Endodermal cell (in vitro differentiated cells): ENCODE data around the gene VRK1. TPM values are rescaled to one million over a fixed set of nuclear protein-coding genes. Genes with fewer than 3 reads are reported as not detected.

Source experiments
- DNase-seq: peaks from one replicate; pipeline ENCODE4 v3.0.0-alpha.2; 2017
- H3K27ac ChIP-seq: 2 replicates; pipeline ENCODE4 v1.5.1; 2013; ENCODE audit warnings: mild to moderate bottlenecking, low read depth, low read length, moderate library complexity
- H3K27me3 ChIP-seq: 2 replicates; pipeline ENCODE4 v1.6.1; 2013; ENCODE audit warnings: mild to moderate bottlenecking, low read length, moderate library complexity; ENCODE audit not compliant: insufficient read depth, control insufficient read depth, poor library complexity, severe bottlenecking
- H3K36me3 ChIP-seq: 2 replicates; pipeline ENCODE4 v1.7.0; 2013; ENCODE audit warnings: mild to moderate bottlenecking, low read length, moderate library complexity; ENCODE audit not compliant: control insufficient read depth, insufficient read depth
- H3K4me1 ChIP-seq: one replicate; pipeline ENCODE4 v1.7.0; 2013; ENCODE audit warnings: low read length; ENCODE audit not compliant: control insufficient read depth, insufficient read depth
- H3K4me3 ChIP-seq: 2 replicates; pipeline ENCODE4 v1.5.1; 2013; ENCODE audit warnings: mild to moderate bottlenecking, low read length, moderate library complexity
- H3K9ac ChIP-seq: 2 replicates; pipeline ENCODE4 v1.6.1; 2013; ENCODE audit warnings: mild to moderate bottlenecking, low read length, moderate library complexity; ENCODE audit not compliant: poor library complexity, severe bottlenecking; ENCODE audit errors: extremely low read depth
- H3K9me3 ChIP-seq: 2 replicates; pipeline ENCODE4 v1.6.1; 2013; ENCODE audit warnings: mild to moderate bottlenecking, low read length, moderate library complexity; ENCODE audit not compliant: control insufficient read depth
- H3K27ac Mint-ChIP-seq: 2 replicates; pipeline ENCODE4 v1.8.0; 2020; ENCODE audit warnings: mixed read lengths
- H3K27me3 Mint-ChIP-seq: 2 replicates; pipeline ENCODE4 v1.8.0; 2021; ENCODE audit warnings: mild to moderate bottlenecking, mixed read lengths; ENCODE audit not compliant: insufficient read depth
- H3K36me3 Mint-ChIP-seq: 2 replicates; pipeline ENCODE4 v1.8.0; 2020; ENCODE audit warnings: low read depth, mixed read lengths
- H3K4me1 Mint-ChIP-seq: 2 replicates; pipeline ENCODE4 v1.8.0; 2020; ENCODE audit warnings: mixed read lengths
- H3K4me3 Mint-ChIP-seq: 2 replicates; pipeline ENCODE4 v1.8.0; 2020; ENCODE audit warnings: mild to moderate bottlenecking, moderate library complexity, mixed read lengths
- H3K9me3 Mint-ChIP-seq: 2 replicates; pipeline ENCODE4 v1.8.0; 2020; ENCODE audit warnings: mild to moderate bottlenecking, mixed read lengths
- CTCF ChIP-seq: fragments of 200-600 bp; sonication (generic); conservative IDR thresholded peaks from 2 replicates; pipeline ENCODE4 v1.5.0; 2021; ENCODE audit warnings: antibody characterized with exemption, mild to moderate bottlenecking
- WGBS, 2 experiments: methylation state at CpG; one replicate each; pipeline versions ENCODE4 v1.1.5 to v1.1.7; 2013; ENCODE audit warnings: missing lambda C conversion rate in 2 of 2, mixed read lengths in 1 of 2; ENCODE audit not compliant: insufficient coverage in 1 of 2, insufficient read length in 1 of 2; 5-methylcytosine and 5-hydroxymethylcytosine counted together
- total RNA-seq, 2 donors: library from RNA; stranded (reverse); fragmentation: NEBNext Ultra II Directional in 1 of 2; extraction: Animal tissue kit (Norgen Biotek cat#: 25700) in 1 of 2; gene quantifications; 2 replicates in 1 of 2; 3 replicates in 1 of 2; pipeline ENCODE4 v1.2.1, GENCODE V29; 2021

VRK1 gene
- total RNA-seq, 2 donors from 2014 or later = 39.1 to 54.9 TPM

- H3K4me3 ChIP-seq = no peak overlapping the region
Measured at GRCh38 chr14:96793547-96793946, 3.6 kb upstream of the VRK1 start.

GRCh38 chr14:96795109-96795828 lies 1.9 kb upstream of the VRK1 start:
- H3K4me1 Mint-ChIP-seq = peaks cover 13% of the 10 kb centered on the region
- no peak overlapping the region for H3K4me3 Mint-ChIP-seq

More at GRCh38 chr14:96793547-96793946, 3.6 kb upstream of the VRK1 start:
- no peaks in the 10 kb centered on the region for H3K36me3 Mint-ChIP-seq
- H3K4me1 Mint-ChIP-seq = peaks cover 7% of the 10 kb centered on the region
- H3K4me1 ChIP-seq = no peaks in the 10 kb centered on the region
- H3K4me3 Mint-ChIP-seq = no peak overlapping the region
- no peaks in the 10 kb centered on the region for H3K9me3 Mint-ChIP-seq
- H3K27me3 ChIP-seq = peaks cover 5% of the 10 kb centered on the region
- no peak for DNase-seq
- H3K27ac Mint-ChIP-seq = no peak overlapping the region
- H3K36me3 ChIP-seq = no peaks in the 10 kb centered on the region
- H3K27me3 Mint-ChIP-seq = peaks cover 13% of the 10 kb centered on the region
- H3K27ac ChIP-seq = no peak overlapping the region
- H3K9ac ChIP-seq = no peak overlapping the region
- WGBS, 2 experiments = 80 to 81% methylated on average over 1 to 6 of the region's 6 CpGs
- TF ChIP-seq CTCF = no peak
- no peaks in the 10 kb centered on the region for H3K9me3 ChIP-seq

GRCh38 chr14:96797582-96798349 lies 584 bp downstream of the VRK1 start:
- DNase-seq = peak; percentile 71
- WGBS, 2 experiments = 2 to 7% methylated on average over 10 to 59 of the region's 59 CpGs
- H3K27me3 Mint-ChIP-seq = no peaks in the 10 kb centered on the region
- no peaks in the 10 kb centered on the region for H3K36me3 ChIP-seq
- peak overlapping the region; percentile 58 for H3K9ac ChIP-seq
- no peaks in the 10 kb centered on the region for H3K9me3 ChIP-seq
- TF ChIP-seq CTCF = no peak
- H3K4me1 ChIP-seq = peaks cover 6% of the 10 kb centered on the region
- peak overlapping the region; percentile 87 for H3K4me3 ChIP-seq
- no peaks in the 10 kb centered on the region for H3K36me3 Mint-ChIP-seq
- H3K4me3 Mint-ChIP-seq = peak overlapping the region; percentile 84
- H3K27ac Mint-ChIP-seq = peak overlapping the region; percentile 82
- H3K4me1 Mint-ChIP-seq = peaks cover 13% of the 10 kb centered on the region
- H3K9me3 Mint-ChIP-seq = no peaks in the 10 kb centered on the region
- H3K27me3 ChIP-seq = no peaks in the 10 kb centered on the region
- peak overlapping the region; percentile 52 for H3K27ac ChIP-seq

More at GRCh38 chr14:96795109-96795828, 1.9 kb upstream of the VRK1 start:
- WGBS, 2 experiments = 87 to 93% methylated on average over 5 to 9 of the region's 9 CpGs
- Histone ChIP-seq H3K27ac (no peak overlapping the region), H3K36me3 (no peaks in the 10 kb centered on the region), H3K9ac (no peak overlapping the region), H3K9me3 (no peaks in the 10 kb centered on the region), H3K4me1 (peaks cover 4% of the 10 kb centered on the region), H3K4me3 (no peak overlapping the region), H3K27me3 (no peaks in the 10 kb centered on the region)
- peaks cover 9% of the 10 kb centered on the region for H3K27me3 Mint-ChIP-seq
- TF ChIP-seq CTCF = no peak
- DNase-seq = no peak
- H3K36me3 Mint-ChIP-seq = no peaks in the 10 kb centered on the region
- no peak overlapping the region for H3K27ac Mint-ChIP-seq
- H3K9me3 Mint-ChIP-seq = no peaks in the 10 kb centered on the region
